Gastroesophageal sphincter (tissue), 4 donors: Measurements from ENCODE around the gene MTIF3. TPM values are rescaled to one million over a fixed set of nuclear protein-coding genes. Genes with fewer than 3 reads are reported as not detected.
"Not testable (repeated sequence)": the region's sequence is repeated elsewhere in the genome, so short reads cannot be mapped to it uniquely, and the experiment has no call there.

ENCODE experiments used
- ATAC-seq: fragments of 150-250 bp; one replicate; pipeline ENCODE4 v1.9.1; 2016; ENCODE audit warnings: mild to moderate bottlenecking, moderate library complexity
- H3K27ac ChIP-seq, 4 donors: fragments of 200-600 bp; sonication (generic) in 3 of 4; 1 replicate in 3 of 4; 2 replicates in 1 of 4; pipeline ENCODE4 v1.5.1; 2016 to 2019
- H3K27me3 ChIP-seq: fragments of 200-600 bp; sonication (generic); one replicate; pipeline ENCODE4 v1.5.1; 2019
- H3K36me3 ChIP-seq, 2 donors: fragments of 200-600 bp; sonication (generic); one replicate each; pipeline ENCODE4 v1.5.1; 2019; ENCODE audit warnings: control low read depth in 1 of 2
- H3K4me1 ChIP-seq, 3 donors: fragments of 200-600 bp; sonication (generic); 1 replicate in 2 of 3; 2 replicates in 1 of 3; pipeline ENCODE4 v1.5.1; 2016 to 2019; ENCODE audit warnings: control low read depth in 2 of 3
- H3K4me3 ChIP-seq, 2 donors: fragments of 200-600 bp; sonication (generic); one replicate each; pipeline ENCODE4 v1.5.1; 2019; ENCODE audit warnings: mild to moderate bottlenecking in 1 of 2, moderate library complexity in 1 of 2
- H3K9me3 ChIP-seq, 3 donors: fragments of 200-600 bp; sonication (generic); one replicate each; pipeline ENCODE4 v1.5.1; 2017 to 2019; ENCODE audit warnings: control low read depth in 2 of 3
- EP300 ChIP-seq: sonication (generic); formaldehyde crosslinking; IDR thresholded peaks from one replicate; pipeline ENCODE4 v1.6.1; 2017; ENCODE audit warnings: antibody characterized with exemption, mild to moderate bottlenecking
- POLR2A ChIP-seq, 2 donors: fragments of 450-650 bp; IDR thresholded peaks; one replicate each; pipeline ENCODE4 v1.6.1; 2017; ENCODE audit warnings: antibody characterized with exemption in 2 of 2, mild to moderate bottlenecking in 2 of 2, moderate library complexity in 1 of 2
- POLR2AphosphoS5 ChIP-seq: sonication (generic); formaldehyde crosslinking; IDR thresholded peaks from one replicate; pipeline ENCODE4 v1.6.1; 2017; ENCODE audit warnings: antibody characterized with exemption
- WGBS, 2 donors: methylation state at CpG; one replicate each; pipeline ENCODE4 v1.1.5; 2018; ENCODE audit warnings: low coverage in 1 of 2; 5-methylcytosine and 5-hydroxymethylcytosine counted together
- total RNA-seq, 4 donors: library from RNA; depleted of rRNA; stranded (reverse); fragments of >200 nt; gene quantifications; one replicate each; pipeline ENCODE4 v1.1.0, GENCODE V29; 2016
- TF ChIP-seq, protein P1 (sequence below), 4 experiments: fragments of 200-600 bp in 2 of 4; fragments of 450-650 bp in 2 of 4; sonication (generic) in 1 of 4; IDR thresholded peaks; one replicate each; pipeline ENCODE4 v1.5.1; 2017 to 2019; ENCODE audit warnings: antibody characterized with exemption in 4 of 4, mild to moderate bottlenecking in 2 of 4, moderate library complexity in 2 of 4

MTIF3 gene
- total RNA-seq, 4 donors from 2014 or later: 40.1 to 72.0 (median 56.3) TPM

DNA sequence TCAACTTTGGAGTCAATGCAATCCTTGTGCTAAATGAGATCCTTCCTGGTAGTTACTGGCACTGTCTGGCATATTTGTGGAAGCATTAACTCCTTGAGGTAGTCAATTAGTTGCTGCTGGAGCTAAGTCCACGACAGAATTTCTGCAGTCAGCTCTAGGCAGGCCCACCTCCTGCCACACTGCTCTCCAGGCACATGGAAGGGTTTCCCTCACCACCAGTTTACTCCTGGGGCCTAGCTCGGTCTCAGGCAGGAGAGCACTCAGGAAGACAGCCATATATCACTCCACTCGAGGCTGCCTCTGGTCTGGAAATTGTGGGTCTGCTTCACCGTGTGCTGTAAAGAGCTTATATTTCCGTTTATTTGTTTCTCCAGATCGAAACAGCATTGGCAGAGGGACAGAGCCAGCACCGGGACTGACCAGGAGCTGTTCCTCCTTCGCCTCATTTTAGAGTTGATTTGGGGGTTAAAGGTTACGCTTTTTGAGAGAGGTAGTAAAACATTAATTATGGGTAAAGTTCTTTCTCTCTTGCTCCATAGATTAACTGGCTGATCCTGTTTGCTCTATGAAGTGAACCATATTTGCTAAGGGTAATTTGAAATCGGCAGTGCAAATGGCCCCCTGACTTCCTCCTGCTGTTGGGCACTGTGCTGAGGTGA, 46.5 kb downstream of the MTIF3 start:
- Histone ChIP-seq H3K4me1 (peaks cover 0 to 19% (median 11%) of the 10 kb centered on the region in 3 donors), H3K4me3 (no peak overlapping the region), H3K36me3 (no peaks in the 10 kb centered on the region), H3K27ac (peak overlapping the region in 3 of 4 donors; percentile 69 to 79 (median 75)), H3K9me3 (no peaks in the 10 kb centered on the region), H3K27me3 (peaks cover 6% of the 10 kb centered on the region)
- 67 to 70% methylated on average over 7 to 8 of the region's 10 CpGs for WGBS, 2 donors
- TF ChIP-seq, protein P1, sequence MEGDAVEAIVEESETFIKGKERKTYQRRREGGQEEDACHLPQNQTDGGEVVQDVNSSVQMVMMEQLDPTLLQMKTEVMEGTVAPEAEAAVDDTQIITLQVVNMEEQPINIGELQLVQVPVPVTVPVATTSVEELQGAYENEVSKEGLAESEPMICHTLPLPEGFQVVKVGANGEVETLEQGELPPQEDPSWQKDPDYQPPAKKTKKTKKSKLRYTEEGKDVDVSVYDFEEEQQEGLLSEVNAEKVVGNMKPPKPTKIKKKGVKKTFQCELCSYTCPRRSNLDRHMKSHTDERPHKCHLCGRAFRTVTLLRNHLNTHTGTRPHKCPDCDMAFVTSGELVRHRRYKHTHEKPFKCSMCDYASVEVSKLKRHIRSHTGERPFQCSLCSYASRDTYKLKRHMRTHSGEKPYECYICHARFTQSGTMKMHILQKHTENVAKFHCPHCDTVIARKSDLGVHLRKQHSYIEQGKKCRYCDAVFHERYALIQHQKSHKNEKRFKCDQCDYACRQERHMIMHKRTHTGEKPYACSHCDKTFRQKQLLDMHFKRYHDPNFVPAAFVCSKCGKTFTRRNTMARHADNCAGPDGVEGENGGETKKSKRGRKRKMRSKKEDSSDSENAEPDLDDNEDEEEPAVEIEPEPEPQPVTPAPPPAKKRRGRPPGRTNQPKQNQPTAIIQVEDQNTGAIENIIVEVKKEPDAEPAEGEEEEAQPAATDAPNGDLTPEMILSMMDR (IDR thresholded peaks at IDR 0.05): no peak
- TF ChIP-seq POLR2AphosphoS5: no peak
- no peak for ATAC-seq

GRCh38 chr13:27403203-27403678, 47.1 kb downstream of the MTIF3 start:
- H3K27me3 ChIP-seq: peaks cover 2% of the 10 kb centered on the region
- H3K4me3 ChIP-seq: no peak overlapping the region
- peaks cover 0 to 19% (median 11%) of the 10 kb centered on the region in 3 donors for H3K4me1 ChIP-seq
- peak; percentile 66 for ATAC-seq
- no peaks in the 10 kb centered on the region for H3K36me3 ChIP-seq
- no peaks in the 10 kb centered on the region for H3K9me3 ChIP-seq
- peak overlapping the region in 3 of 4 donors; percentile 69 to 79 (median 75) for H3K27ac ChIP-seq
- TF ChIP-seq, protein P1 (IDR thresholded peaks at IDR 0.05): no peak
- TF ChIP-seq EP300 (no peak), POLR2A (IDR thresholded peaks at IDR 0.05) (no peak), POLR2AphosphoS5 (peak; percentile 17)
- 0 to 17% methylated on average over 2 to 3 of the region's 3 CpGs for WGBS, 2 donors

GRCh38 chr13:27401210-27401609, 49.2 kb downstream of the MTIF3 start:
- peaks cover 0 to 19% (median 11%) of the 10 kb centered on the region in 3 donors for H3K4me1 ChIP-seq
- ATAC-seq: no peak
- peaks cover 4% of the 10 kb centered on the region for H3K27me3 ChIP-seq
- H3K27ac ChIP-seq: no peak overlapping the region
- H3K9me3 ChIP-seq: no peaks in the 10 kb centered on the region
- TF ChIP-seq EP300 (no peak), POLR2A (IDR thresholded peaks at IDR 0.05) (no peak), POLR2AphosphoS5 (no peak)
- TF ChIP-seq, protein P1 (IDR thresholded peaks at IDR 0.05): no peak
- H3K36me3 ChIP-seq: no peaks in the 10 kb centered on the region
- H3K4me3 ChIP-seq: no peak overlapping the region
- 56 to 72% methylated on average over 3 of the region's 3 CpGs for WGBS, 2 donors

DNA sequence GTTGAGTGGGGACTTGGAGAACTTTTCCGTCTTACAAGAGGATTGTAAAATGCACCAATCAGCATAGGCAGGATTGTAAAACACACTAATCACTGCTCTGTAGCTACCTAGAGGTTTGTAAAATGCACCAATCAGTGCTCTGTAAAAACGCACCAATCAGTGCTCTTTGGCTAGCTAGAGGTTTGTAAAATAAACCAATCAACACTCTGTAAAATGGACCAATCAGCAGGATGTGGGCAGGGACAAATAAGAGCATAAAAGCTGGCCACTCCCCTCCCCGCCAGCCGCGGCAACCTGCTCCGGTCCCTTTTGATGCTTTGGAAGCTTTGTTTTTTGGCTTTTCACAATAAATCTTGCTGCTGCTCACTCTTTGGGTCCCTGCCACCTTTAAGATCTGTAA, 50.0 kb downstream of the MTIF3 start:
- ATAC-seq: not testable (repeated sequence)

GRCh38 chr13:27398360-27398759, 52.0 kb downstream of the MTIF3 start:
- peaks cover 10% of the 10 kb centered on the region for H3K27me3 ChIP-seq
- ATAC-seq: no peak
- no peak for TF ChIP-seq POLR2AphosphoS5
- TF ChIP-seq, protein P1 (IDR thresholded peaks at IDR 0.05): no peak
- no peak for TF ChIP-seq EP300
- H3K4me1 ChIP-seq: peaks cover 0 to 9% (median 7%) of the 10 kb centered on the region in 3 donors
- H3K9me3 ChIP-seq: no peaks in the 10 kb centered on the region
- no peak overlapping the region for H3K4me3 ChIP-seq
- H3K36me3 ChIP-seq: no peaks in the 10 kb centered on the region
- H3K27ac ChIP-seq: no peak overlapping the region
- WGBS, 2 donors: 79 to 100% methylated on average over 1 to 4 of the region's 4 CpGs

More for the DNA sequence above, 50.0 kb downstream of the MTIF3 start:
- H3K4me1 ChIP-seq: peaks cover 0 to 19% (median 11%) of the 10 kb centered on the region in 3 donors
- not testable (repeated sequence) for H3K36me3 ChIP-seq, H3K27me3 ChIP-seq, H3K9me3 ChIP-seq, H3K4me3 ChIP-seq, H3K27ac ChIP-seq
- 81 to 86% methylated on average over 6 of the region's 6 CpGs for WGBS, 2 donors
